HG03378 (cell line): Measurements from ENCODE around the gene SCGB1C2.
"Not testable (repeated sequence)": the region's sequence is repeated elsewhere in the genome, so short reads cannot be mapped to it uniquely, and the experiment has no call there.

Experiments
- ATAC-seq: cut with Tn5 transposase; IDR thresholded peaks from one replicate; pipeline ENCODE4 v1.9.1; 2021; ENCODE audit warnings: mild to moderate bottlenecking, moderate library complexity; ENCODE audit not compliant: unreplicated experiment

Gene SCGB1C2

DNA sequence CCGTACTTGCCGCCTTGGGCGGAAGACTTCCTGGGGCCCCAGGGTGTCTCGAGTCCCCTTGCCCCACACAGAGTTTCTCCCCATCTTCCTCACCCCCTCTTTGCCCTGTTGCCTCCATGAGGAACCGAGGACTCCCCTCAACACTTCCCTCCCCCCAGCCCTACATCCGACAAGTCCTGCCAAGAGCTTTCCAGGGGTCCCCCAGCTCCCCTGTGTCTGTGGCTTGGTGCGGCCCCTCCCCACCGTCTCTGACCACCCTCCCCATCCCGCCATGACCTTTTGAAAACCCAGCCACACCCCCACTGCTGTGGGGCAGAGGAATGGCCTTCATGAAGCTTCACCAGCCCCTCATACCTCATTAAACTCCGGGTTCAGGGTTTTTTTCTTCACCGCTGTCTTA, 11.4 kb downstream of the SCGB1C2 start:
- ATAC-seq = no peak

GRCh38 chr17:149231-149630, 11.9 kb downstream of the SCGB1C2 start:
- ATAC-seq = no peak

- no peak for ATAC-seq
Measured at GRCh38 chr17:149897-150584, 12.7 kb downstream of the SCGB1C2 start.

GRCh38 chr17:151004-151403, 13.6 kb downstream of the SCGB1C2 start:
- ATAC-seq = no peak

DNA sequence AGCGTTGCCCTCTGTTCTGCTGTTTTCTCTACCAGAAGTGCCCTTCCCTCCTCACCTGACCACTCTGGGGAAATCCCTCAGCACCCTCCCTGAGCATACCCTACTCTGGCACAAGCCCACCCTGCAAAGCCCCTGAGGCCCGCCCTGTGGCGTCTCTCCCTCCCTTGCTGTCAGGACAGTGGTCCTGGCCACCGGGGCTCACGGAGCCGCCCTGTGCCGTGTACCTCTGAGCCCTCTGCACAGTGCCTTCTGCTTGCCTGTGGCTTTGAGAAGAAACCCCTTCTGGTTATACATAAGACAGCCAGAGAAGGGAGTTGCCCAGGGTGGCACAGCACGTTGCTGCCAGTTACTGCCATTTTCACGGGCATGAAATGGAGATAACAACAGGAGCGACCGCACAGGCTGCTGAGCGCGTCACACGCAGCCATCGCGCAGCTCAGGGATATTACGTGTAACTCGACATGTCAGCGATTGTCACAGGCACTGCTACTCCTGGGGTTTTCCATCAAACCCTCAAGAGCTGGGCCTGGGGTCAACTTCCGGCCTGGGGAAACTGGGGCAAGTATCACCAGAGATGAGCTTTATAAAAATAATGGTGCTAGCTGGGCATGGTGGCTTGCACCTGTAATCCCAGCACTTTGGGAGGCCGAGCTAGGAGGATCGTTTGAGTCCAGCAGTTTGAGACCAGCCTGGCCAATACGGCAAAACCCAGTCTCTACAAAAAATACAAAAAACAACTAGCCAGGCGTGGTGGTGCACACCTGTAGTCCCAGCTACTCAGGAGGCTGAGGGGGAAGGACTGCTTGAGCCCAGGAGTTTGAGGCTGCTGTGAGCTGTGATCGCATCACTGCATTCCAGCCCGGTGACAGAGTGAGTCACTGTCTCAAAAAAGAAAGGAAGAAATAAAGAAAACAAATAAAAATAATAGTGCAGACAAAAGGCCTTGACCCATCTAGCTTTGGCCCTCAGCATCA, 14.8 kb downstream of the SCGB1C2 start:
- ATAC-seq = no peak

- no peak for ATAC-seq
Measured at GRCh38 chr17:152860-153420, 15.6 kb downstream of the SCGB1C2 start.

GRCh38 chr17:153851-154250, 16.5 kb downstream of the SCGB1C2 start:
- ATAC-seq = no peak

GRCh38 chr17:155576-155975, 18.2 kb downstream of the SCGB1C2 start:
- no peak for ATAC-seq

GRCh38 chr17:156094-156621, 18.8 kb downstream of the SCGB1C2 start:
- ATAC-seq = no peak

GRCh38 chr17:156946-157345, 19.6 kb downstream of the SCGB1C2 start:
- ATAC-seq = no peak

DNA sequence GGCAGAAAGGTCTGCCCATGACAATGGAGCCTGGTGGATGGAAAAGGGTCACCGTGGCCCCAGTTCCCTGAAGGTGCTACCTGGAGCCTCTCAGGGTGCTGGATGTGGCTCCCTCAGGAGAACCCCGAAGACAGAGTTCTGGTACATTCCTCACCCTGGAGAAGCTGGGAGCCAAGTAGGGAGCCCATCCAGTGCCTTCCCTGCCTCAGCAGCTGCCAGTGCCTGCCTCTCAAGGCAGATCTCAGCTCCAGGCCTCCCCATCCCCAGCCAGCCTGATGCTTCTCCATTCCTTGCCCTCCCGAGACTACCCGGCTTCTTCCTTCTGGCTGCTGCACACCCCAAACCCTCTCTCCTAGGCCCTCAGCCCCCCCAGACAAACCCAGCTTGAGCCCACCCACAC, 20.5 kb downstream of the SCGB1C2 start:
- no peak for ATAC-seq

- no peak for ATAC-seq
Measured at GRCh38 chr17:158379-158778, 21.0 kb downstream of the SCGB1C2 start.

- ATAC-seq = no peak
Measured at GRCh38 chr17:159609-160008, 22.2 kb downstream of the SCGB1C2 start.

DNA sequence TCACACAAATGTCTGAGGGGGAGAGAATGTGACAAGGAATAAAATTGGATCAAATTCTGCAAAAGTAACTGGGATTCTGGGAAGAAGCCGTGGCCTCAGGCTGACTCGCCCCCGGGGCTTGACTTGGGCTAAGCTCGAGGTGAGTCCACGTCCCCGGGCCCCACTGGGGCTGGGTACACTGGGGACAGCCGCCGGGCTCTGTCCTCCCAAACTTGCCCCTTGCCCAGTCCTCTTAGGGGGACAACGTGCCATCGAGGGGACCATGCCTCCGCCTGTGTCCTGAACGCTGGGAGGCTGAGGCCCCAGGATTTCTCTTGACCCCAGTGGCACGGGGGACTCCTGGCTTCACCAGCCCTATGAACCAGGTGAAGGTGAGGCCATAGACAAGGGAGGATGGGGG, 23.0 kb downstream of the SCGB1C2 start:
- ATAC-seq = no peak

- no peak for ATAC-seq
Measured at GRCh38 chr17:161481-161880, 24.1 kb downstream of the SCGB1C2 start.

- ATAC-seq = no peak
Measured at GRCh38 chr17:162689-163088, 25.3 kb downstream of the SCGB1C2 start.

DNA sequence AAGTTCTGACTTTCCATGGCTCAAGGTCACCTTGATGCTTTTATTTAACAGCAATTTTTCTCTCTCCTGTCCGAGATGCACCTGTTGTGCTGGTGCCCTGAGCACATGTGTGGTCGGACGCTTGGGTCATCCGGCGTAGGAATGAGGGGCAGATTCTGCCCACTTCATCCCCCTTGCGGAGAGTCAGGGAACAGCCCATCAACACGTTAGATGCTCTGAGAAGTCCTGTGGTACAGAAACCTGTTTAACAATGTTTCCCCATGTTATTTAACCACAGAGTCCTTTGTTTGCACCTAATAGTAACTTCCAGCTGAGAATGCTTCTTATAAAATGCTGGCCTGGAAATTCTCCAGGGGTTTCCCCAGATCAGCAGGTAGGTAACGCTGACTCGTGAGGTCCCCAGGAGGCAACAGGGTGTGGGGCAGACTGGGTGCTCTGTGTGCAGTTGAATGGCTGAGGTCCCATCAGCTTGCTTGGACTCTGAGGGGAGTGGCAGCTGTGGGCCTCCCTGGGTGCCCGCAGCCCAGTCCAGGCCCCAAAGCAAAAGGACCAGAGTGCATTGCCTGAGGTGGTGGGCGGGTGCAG, 26.2 kb downstream of the SCGB1C2 start:
- no peak for ATAC-seq

- no peak for ATAC-seq
Measured at GRCh38 chr17:164303-165235, 27.2 kb downstream of the SCGB1C2 start.

DNA sequence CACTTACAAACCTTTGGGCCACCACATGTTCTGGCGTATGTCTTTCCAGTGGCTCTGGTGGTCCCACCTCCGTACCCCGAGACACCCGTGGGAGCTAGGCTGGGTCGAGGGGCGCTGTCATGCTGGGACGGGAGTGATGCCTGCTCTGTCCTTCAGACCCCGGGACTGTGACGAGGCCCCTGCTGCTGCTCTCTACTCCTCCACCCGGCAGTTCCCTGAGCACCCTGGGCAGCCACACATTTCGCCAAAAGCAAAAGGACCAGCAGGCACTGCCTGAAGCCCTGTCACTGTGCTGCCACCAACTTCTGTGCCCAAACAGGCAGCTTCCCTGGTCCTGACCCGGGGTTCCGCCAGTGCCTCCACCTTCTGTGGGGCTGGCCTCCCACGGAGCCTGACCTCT, 28.6 kb downstream of the SCGB1C2 start:
- ATAC-seq = no peak

DNA sequence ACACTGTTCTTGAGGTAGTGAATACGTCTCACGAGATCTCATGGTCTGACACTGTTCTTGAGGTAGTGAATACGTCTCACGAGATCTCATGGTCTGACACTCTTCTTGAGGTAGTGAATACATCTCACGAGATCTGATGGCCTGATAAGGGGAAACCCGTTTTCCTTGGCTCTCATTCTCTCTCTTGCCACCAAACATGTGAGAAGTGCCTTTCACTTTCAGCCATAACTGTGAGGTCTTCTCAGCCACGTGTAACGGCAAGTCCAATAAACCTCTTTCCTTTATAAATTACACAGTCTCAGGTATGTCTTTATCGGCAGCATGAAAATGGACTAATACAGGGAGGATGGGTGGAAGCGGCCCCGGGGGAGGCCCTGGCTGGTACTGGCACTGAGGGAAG, 31.2 kb downstream of the SCGB1C2 start:
- not testable (repeated sequence) for ATAC-seq
